IgD-negative memory B cell (primary cell): ENCODE measurements around the gene EVX2. TPM values are rescaled to one million over a fixed set of nuclear protein-coding genes. Genes with fewer than 3 reads are reported as not detected.

ENCODE experiments used
- H3K27ac Mint-ChIP-seq, 3 donors: one replicate each; pipeline ENCODE4 v1.8.0; 2020 to 2022; ENCODE audit warnings: mild to moderate bottlenecking in 3 of 3, mixed read lengths in 3 of 3, moderate library complexity in 1 of 3
- H3K27me3 Mint-ChIP-seq: one replicate; pipeline ENCODE4 v1.8.0; 2021; ENCODE audit warnings: mixed read lengths
- H3K36me3 Mint-ChIP-seq: one replicate; pipeline ENCODE4 v1.8.0; 2020; ENCODE audit warnings: mild to moderate bottlenecking, mixed read lengths
- H3K4me1 Mint-ChIP-seq, 3 donors: one replicate each; pipeline ENCODE4 v1.8.0; 2020 to 2022; ENCODE audit warnings: mixed read lengths in 3 of 3, mild to moderate bottlenecking in 1 of 3
- H3K4me3 Mint-ChIP-seq, 4 donors: one replicate each; pipeline ENCODE4 v1.8.0; 2020 to 2022; ENCODE audit warnings: mild to moderate bottlenecking in 4 of 4, mixed read lengths in 4 of 4, moderate library complexity in 3 of 4
- H3K9me3 Mint-ChIP-seq, 3 donors: one replicate each; pipeline ENCODE4 v1.8.0; 2020 to 2021; ENCODE audit warnings: mixed read lengths in 3 of 3, mild to moderate bottlenecking in 1 of 3
- polyA plus RNA-seq: library from polyadenylated mRNA; unstranded; fragments of 300-500 nt; fragmentation: Illumina TruSeq; gene quantifications from one replicate; pipeline ENCODE4 v1.2.3, GENCODE V29; 2021

The EVX2 gene
- polyA plus RNA-seq, result not detected

GRCh38 chr2:176083796-176084261, at the start of gene EVX2:
TSS of gene EVX2 (minus strand) at chr2:176083962. CDS start at chr2:176083776, 186 bp downstream.
- peaks cover 0 to 14% (median 1%) of the 10 kb centered on the region in 3 donors for H3K9me3 Mint-ChIP-seq
- peak within 1 kb of the TSS; percentile 34 to 82 (median 72) for H3K4me3 Mint-ChIP-seq
- peak within 1 kb of the TSS; percentile 90 to 96 (median 91) for H3K27ac Mint-ChIP-seq
- H3K27me3 Mint-ChIP-seq, result peaks cover 65% of the 10 kb centered on the region
- peaks cover 0 to 5% (median 0%) of the 10 kb centered on the region in 3 donors for H3K4me1 Mint-ChIP-seq
- H3K36me3 Mint-ChIP-seq, result peaks cover 2% of the 10 kb centered on the region

GRCh38 chr2:176133389-176133788, 49.6 kb upstream of the EVX2 start:
- H3K27ac Mint-ChIP-seq, result peak overlapping the region in 1 of 3 donors; percentile 76
- peak overlapping the region in 1 of 4 donors; percentile 28 for H3K4me3 Mint-ChIP-seq
- peaks cover 0 to 9% (median 2%) of the 10 kb centered on the region in 3 donors for H3K9me3 Mint-ChIP-seq
- H3K4me1 Mint-ChIP-seq, result peaks cover 13 to 18% (median 13%) of the 10 kb centered on the region in 3 donors
- H3K27me3 Mint-ChIP-seq, result peaks cover 77% of the 10 kb centered on the region
- peaks cover 1% of the 10 kb centered on the region for H3K36me3 Mint-ChIP-seq

- Mint-ChIP-seq H3K36me3 (no peaks in the 10 kb centered on the region), H3K4me3 (peak overlapping the region; percentile 13 to 82 (median 74)), H3K27me3 (peaks cover 76% of the 10 kb centered on the region), H3K4me1 (peaks cover 13 to 16% (median 16%) of the 10 kb centered on the region in 3 donors), H3K9me3 (peaks cover 0 to 9% (median 0%) of the 10 kb centered on the region in 3 donors), H3K27ac (peak overlapping the region; percentile 64 to 97 (median 76))
Measured at GRCh38 chr2:176132205-176133171, 48.7 kb upstream of the EVX2 start.

DNA sequence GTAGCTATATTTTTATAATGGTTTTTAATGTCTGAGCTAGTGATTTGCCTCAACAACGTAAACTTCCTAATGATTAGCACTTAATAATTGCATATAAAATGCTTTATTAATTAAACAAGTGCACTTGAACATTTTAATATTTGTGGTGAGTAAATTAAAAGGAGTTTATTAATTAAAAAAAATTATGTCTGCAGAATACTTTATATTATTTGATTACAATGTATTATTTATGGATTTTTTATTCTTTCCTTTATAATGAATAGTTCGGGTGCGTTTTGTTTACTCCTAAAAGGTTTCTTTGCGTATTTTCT, 48.0 kb upstream of the EVX2 start:
- Mint-ChIP-seq H3K4me1 (peaks cover 13 to 21% (median 15%) of the 10 kb centered on the region in 3 donors), H3K36me3 (no peaks in the 10 kb centered on the region), H3K9me3 (peaks cover 0 to 5% (median 0%) of the 10 kb centered on the region in 3 donors), H3K27me3 (peaks cover 76% of the 10 kb centered on the region), H3K27ac (peak overlapping the region; percentile 10 to 97 (median 76)), H3K4me3 (peak overlapping the region in 2 of 4 donors; percentile 8 to 67)

DNA sequence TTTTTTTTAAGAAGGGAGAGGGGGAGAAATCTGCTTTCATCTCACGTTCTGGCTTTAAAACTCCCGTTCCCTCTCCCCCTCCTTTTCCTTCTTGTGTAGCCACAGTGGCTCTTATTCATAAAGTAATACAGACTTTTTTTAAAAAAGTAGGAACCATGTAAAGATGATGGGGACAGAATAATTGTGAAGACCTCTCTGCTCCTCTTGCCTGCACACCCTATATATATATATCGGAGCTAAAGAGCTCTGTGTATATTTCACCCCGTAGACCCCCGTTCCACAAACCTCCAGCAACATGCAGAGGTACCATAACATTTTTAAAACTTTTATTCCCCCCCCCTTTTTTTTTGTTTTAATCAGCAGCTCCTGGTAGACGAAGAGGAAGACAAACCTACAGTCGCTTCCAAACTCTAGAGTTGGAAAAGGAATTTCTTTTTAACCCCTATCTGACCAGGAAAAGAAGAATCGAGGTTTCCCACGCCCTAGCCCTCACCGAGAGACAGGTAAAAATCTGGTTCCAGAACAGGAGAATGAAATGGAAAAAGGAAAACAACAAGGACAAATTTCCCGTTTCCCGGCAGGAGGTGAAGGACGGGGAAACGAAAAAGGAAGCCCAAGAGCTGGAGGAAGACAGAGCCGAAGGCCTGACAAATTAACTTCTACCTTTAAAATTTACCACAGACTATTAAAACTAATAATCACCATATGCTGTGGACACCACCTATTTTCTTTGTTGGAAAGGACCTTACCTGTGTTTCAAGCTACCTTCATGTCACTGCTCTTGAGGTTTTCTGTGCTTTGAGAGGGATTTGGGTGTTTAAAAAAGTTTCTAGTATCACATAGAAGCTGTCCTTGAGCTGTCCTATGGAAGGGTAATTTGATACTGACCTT, 47.4 kb upstream of the EVX2 start:
- Mint-ChIP-seq H3K4me1 (peaks cover 12 to 21% (median 14%) of the 10 kb centered on the region in 3 donors), H3K9me3 (peaks cover 0 to 5% (median 0%) of the 10 kb centered on the region in 3 donors), H3K27ac (peak overlapping the region; percentile 76 to 97 (median 90)), H3K4me3 (peak overlapping the region; percentile 16 to 82 (median 72)), H3K36me3 (no peaks in the 10 kb centered on the region), H3K27me3 (peaks cover 78% of the 10 kb centered on the region)

DNA sequence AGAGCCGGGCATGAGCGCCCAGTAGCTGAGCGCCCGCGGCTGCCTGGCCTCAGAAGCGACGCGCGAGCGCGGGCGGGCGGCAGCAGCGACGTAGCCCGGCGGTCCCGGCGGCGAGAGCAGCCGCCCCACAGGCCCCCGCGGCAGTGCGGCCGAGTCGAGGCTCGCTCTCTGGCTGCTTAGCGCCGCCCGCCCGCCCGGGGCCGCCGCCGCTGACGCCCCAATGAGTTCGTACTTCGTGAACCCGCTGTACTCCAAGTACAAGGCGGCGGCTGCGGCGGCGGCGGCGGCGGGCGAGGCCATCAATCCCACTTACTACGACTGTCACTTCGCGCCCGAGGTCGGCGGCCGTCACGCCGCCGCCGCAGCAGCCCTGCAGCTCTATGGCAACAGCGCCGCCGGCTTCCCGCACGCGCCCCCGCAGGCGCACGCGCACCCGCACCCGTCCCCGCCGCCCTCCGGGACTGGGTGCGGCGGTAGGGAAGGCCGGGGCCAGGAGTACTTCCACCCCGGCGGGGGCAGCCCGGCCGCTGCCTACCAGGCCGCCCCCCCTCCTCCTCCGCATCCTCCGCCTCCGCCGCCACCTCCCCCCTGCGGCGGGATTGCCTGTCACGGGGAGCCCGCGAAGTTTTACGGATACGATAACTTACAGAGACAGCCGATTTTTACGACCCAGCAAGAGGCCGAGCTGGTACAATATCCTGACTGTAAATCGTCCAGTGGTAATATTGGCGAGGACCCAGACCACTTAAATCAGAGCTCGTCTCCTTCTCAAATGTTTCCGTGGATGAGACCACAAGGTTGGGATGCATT, 46.6 kb upstream of the EVX2 start:
- Mint-ChIP-seq H3K27ac (peak overlapping the region; percentile 76 to 97 (median 90)), H3K36me3 (no peaks in the 10 kb centered on the region)

GRCh38 chr2:176129813-176130146, 46.0 kb upstream of the EVX2 start:
- peaks cover 7 to 16% (median 9%) of the 10 kb centered on the region in 3 donors for H3K4me1 Mint-ChIP-seq
- H3K27ac Mint-ChIP-seq, result no peak overlapping the region
- H3K27me3 Mint-ChIP-seq, result peaks cover 75% of the 10 kb centered on the region
- H3K4me3 Mint-ChIP-seq, result no peak overlapping the region
- H3K9me3 Mint-ChIP-seq, result peaks cover 0 to 5% (median 0%) of the 10 kb centered on the region in 3 donors
- H3K36me3 Mint-ChIP-seq, result no peaks in the 10 kb centered on the region

More for the DNA sequence above, 46.6 kb upstream of the EVX2 start:
- Mint-ChIP-seq H3K9me3 (peaks cover 0 to 5% (median 0%) of the 10 kb centered on the region in 3 donors), H3K4me3 (peak overlapping the region; percentile 16 to 82 (median 72)), H3K27me3 (peaks cover 78% of the 10 kb centered on the region), H3K4me1 (peaks cover 7 to 19% (median 9%) of the 10 kb centered on the region in 3 donors)

DNA sequence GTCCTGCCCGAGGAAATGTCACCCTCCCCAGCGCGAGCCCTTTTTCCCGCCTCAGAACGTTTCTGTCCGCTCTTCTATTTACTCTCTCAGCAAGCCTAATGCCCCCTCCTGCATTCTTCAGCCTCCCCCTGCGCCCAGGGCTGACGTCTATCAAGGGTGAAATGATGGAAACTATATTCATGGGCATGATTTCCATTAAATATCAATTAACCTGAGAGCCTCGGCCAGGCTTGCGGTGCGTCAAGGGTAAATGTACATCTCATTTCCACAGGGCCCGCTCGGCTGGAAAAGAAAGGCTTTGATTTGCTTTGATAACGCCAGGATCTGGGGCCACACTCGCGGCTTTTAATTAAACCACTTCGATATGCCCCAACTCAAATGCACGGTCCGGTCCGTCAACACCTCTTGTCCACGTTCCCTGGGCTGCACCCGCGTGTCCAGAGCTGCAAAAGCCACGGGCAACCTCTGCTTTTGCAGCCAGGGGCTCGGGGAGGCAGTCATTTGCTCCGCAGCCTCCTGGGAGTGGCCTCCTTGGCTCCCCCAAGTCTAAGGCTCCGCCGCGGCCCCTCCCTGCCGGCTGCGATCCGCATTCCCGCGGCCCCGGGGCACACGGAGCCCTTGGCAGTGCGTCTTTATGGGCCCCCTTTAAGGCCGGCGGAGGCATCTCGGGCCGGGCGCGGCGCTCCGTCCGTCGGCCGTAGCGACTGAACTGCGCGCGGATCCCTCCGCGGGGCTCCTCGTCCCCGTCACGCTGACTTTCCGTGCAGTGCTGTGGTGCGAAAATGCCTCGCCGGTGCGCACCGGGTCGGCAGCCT, 45.4 kb upstream of the EVX2 start, which contains the start of gene HOXD8:
TSS of gene HOXD8 (plus strand) at position 724 of the 815 bp plus-strand sequence. CDS start 662 bp downstream, outside the sequence.
- Mint-ChIP-seq H3K27ac (peak within 1 kb of the TSS; percentile 77 to 99 (median 94)), H3K4me3 (peak within 1 kb of the TSS; percentile 41 to 82 (median 73)), H3K27me3 (peaks cover 75% of the 10 kb centered on the region), H3K4me1 (peaks cover 7 to 16% (median 9%) of the 10 kb centered on the region in 3 donors), H3K9me3 (peaks cover 0 to 5% (median 0%) of the 10 kb centered on the region in 3 donors), H3K36me3 (no peaks in the 10 kb centered on the region)

DNA sequence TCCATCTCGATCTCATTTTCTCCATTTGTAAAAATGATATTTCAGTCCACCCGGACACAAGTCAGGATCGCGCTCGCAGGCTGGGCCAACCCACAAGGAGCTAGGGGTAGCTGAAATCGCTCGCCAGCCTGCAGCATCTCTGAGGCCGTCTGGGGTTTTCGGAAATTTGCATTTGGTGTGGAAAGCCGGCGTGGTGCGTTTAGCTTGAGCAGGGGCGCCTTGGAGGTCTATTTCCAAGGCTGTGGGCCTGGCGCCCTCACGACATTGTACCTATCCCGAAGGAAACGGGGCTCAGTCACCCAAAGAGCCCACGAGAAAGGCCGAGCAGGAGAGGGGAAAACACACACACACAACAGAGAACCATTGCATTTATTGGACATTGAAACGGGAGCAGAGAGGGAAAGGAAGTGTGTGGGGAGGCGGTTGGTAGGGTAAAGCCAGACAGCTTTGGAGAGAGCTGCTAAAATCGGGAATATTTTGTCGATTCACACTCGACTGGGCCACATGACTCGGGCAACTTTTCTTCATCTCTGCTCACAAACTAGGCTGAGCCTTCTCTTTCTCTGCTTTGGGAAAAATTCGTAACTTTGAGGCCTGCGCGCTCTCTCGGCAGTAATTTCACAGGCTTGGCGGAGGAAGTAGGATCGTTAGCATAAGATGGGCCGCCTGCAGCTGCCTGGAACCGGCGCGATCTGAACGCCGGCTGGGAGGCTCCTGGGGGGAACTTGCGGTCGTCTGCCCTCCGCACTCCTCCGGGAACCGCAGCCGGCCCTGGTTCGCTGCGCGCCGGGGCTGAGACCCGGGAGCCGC, 44.6 kb upstream of the EVX2 start:
- Mint-ChIP-seq H3K27ac (peak overlapping the region; percentile 77 to 99 (median 94)), H3K36me3 (no peaks in the 10 kb centered on the region), H3K9me3 (peaks cover 0 to 8% (median 0%) of the 10 kb centered on the region in 3 donors), H3K4me3 (peak overlapping the region; percentile 41 to 70 (median 48)), H3K4me1 (peaks cover 7 to 16% (median 9%) of the 10 kb centered on the region in 3 donors), H3K27me3 (peaks cover 74% of the 10 kb centered on the region)

DNA sequence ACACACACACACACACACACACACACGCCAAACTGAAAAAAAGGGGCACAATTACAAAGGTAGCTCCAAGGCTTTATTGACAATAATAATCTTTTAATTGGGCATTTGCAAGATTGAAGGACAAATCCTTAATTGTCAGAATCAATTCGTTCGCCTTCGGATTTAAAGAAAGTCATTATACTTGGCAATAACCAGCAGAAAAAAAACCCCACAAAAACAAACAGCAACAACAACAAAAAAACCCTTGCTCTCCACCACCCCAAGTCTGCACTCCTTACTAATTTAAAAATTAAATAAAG, 44.0 kb upstream of the EVX2 start:
- H3K4me3 Mint-ChIP-seq, result peak overlapping the region in 2 of 4 donors; percentile 67 to 70
- H3K4me1 Mint-ChIP-seq, result peaks cover 7 to 16% (median 9%) of the 10 kb centered on the region in 3 donors
- H3K27me3 Mint-ChIP-seq, result peaks cover 70% of the 10 kb centered on the region
- peaks cover 0 to 8% (median 0%) of the 10 kb centered on the region in 3 donors for H3K9me3 Mint-ChIP-seq
- peak overlapping the region; percentile 77 to 99 (median 94) for H3K27ac Mint-ChIP-seq
- no peaks in the 10 kb centered on the region for H3K36me3 Mint-ChIP-seq

GRCh38 chr2:176126929-176127773, 43.4 kb upstream of the EVX2 start:
- H3K4me1 Mint-ChIP-seq, result peaks cover 3 to 12% (median 6%) of the 10 kb centered on the region in 3 donors
- H3K27me3 Mint-ChIP-seq, result peaks cover 65% of the 10 kb centered on the region
- peak overlapping the region; percentile 77 to 99 (median 77) for H3K27ac Mint-ChIP-seq
- no peaks in the 10 kb centered on the region for H3K36me3 Mint-ChIP-seq
- H3K4me3 Mint-ChIP-seq, result peak overlapping the region in 2 of 4 donors; percentile 70 to 75
- H3K9me3 Mint-ChIP-seq, result peaks cover 0 to 5% (median 0%) of the 10 kb centered on the region in 3 donors

DNA sequence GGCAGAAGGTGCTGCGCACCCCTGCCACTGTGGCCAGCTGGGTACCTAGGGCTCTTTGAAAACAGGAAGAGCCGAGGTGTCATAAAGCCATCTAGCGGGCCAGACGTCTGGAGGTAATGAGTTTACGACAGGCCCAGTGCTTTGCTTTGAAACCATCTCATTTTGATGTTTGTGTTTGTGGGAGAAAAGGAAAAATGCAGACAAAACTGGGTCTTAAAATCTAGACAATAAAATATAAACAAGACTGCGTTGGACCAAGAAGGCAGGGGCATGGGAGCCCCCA, 42.0 kb upstream of the EVX2 start:
- peaks cover 0 to 6% (median 6%) of the 10 kb centered on the region in 3 donors for H3K4me1 Mint-ChIP-seq
- no peaks in the 10 kb centered on the region for H3K36me3 Mint-ChIP-seq
- peak overlapping the region in 2 of 3 donors; percentile 63 to 77 for H3K27ac Mint-ChIP-seq
- H3K4me3 Mint-ChIP-seq, result peak overlapping the region in 1 of 4 donors; percentile 67
- H3K9me3 Mint-ChIP-seq, result peaks cover 0 to 3% (median 0%) of the 10 kb centered on the region in 3 donors
- peaks cover 56% of the 10 kb centered on the region for H3K27me3 Mint-ChIP-seq
